Stimulated activated naive CD4-positive, alpha-beta T cell (primary cell): ENCODE measurements around the gene CFDP1.
"Not testable (repeated sequence)": the region's sequence is repeated elsewhere in the genome, so short reads cannot be mapped to it uniquely, and the experiment has no call there.

Experiments
- DNase-seq, 6 experiments: peaks; one replicate each; lab custom pipeline; 2025; lab: John Stamatoyannopoulos, UW

Gene CFDP1

GRCh38 chr16:75458439-75458838, 25.1 kb upstream of the CFDP1 start:
- DNase-seq = no peak

- no peak for DNase-seq
Observed at GRCh38 chr16:75458029-75458428, 24.7 kb upstream of the CFDP1 start.

- DNase-seq = no peak
Observed at GRCh38 chr16:75457485-75458021, 24.2 kb upstream of the CFDP1 start.

- DNase-seq = no peak
Observed at GRCh38 chr16:75456971-75457370, 23.7 kb upstream of the CFDP1 start.

GRCh38 chr16:75456486-75456885, 23.2 kb upstream of the CFDP1 start:
- not testable (repeated sequence) for DNase-seq

GRCh38 chr16:75455677-75456076, 22.4 kb upstream of the CFDP1 start:
- no peak for DNase-seq

GRCh38 chr16:75452464-75453190, 19.3 kb upstream of the CFDP1 start:
- no peak for DNase-seq

GRCh38 chr16:75446416-75446815, 13.1 kb upstream of the CFDP1 start:
- no peak for DNase-seq

- no peak for DNase-seq
Observed at GRCh38 chr16:75445298-75445697, 12.0 kb upstream of the CFDP1 start.

GRCh38 chr16:75443298-75443697, 10.0 kb upstream of the CFDP1 start:
- DNase-seq = no peak

- peak in 3 of 6 experiments; percentile 78 to 90 (median 82) for DNase-seq
Observed at GRCh38 chr16:75433732-75434413, 570 bp upstream of the CFDP1 start.

- DNase-seq = no peak
Observed at GRCh38 chr16:75429621-75430403, 3.5 kb downstream of the CFDP1 start.

GRCh38 chr16:75426524-75426923, 6.8 kb downstream of the CFDP1 start:
- DNase-seq = not testable (repeated sequence)

- DNase-seq = not testable (repeated sequence)
Observed at GRCh38 chr16:75424105-75424762, 9.1 kb downstream of the CFDP1 start.

GRCh38 chr16:75423723-75424104, 9.6 kb downstream of the CFDP1 start:
- no peak for DNase-seq

GRCh38 chr16:75421820-75422126, 11.5 kb downstream of the CFDP1 start:
- DNase-seq = no peak

- DNase-seq = peak in 2 of 6 experiments; percentile 10
Observed at GRCh38 chr16:75420987-75421819, 12.1 kb downstream of the CFDP1 start.

- DNase-seq = no peak
Observed at GRCh38 chr16:75416904-75417565, 16.3 kb downstream of the CFDP1 start.

- DNase-seq = no peak
Observed at GRCh38 chr16:75415169-75415905, 18.0 kb downstream of the CFDP1 start.

GRCh38 chr16:75413951-75414350, 19.4 kb downstream of the CFDP1 start:
- no peak for DNase-seq
